HCT116 (cell line): ENCODE results near the gene ETV4. TPM values are rescaled to one million over a fixed set of nuclear protein-coding genes. Genes with fewer than 3 reads are reported as not detected.

Experiments used
- ATAC-seq: fragments of 200-7000 bp; cut with Tn5 transposase; 2 replicates; pipeline ENCODE4 v1.9.1; 2020; ENCODE audit warnings: mild to moderate bottlenecking, moderate library complexity
- BruUV-seq: library from RNA; stranded (reverse); fragments of 400-500 nt; replicated peaks from 2 replicates; lab custom pipeline; 2021; lab: Mats Ljungman, UMichigan
- CTCF ChIA-PET: fragments of 300-600 bp; sonication (Branson Sonifier 250); formaldehyde crosslinking; loops from one replicate; lab custom pipeline; 2021; ENCODE audit warnings: antibody characterized with exemption; lab: Charles Lee
- POLR2A ChIA-PET: fragments of 300-600, 350-600 bp; sonication (Branson Sonifier 250); formaldehyde crosslinking; loops from one replicate; lab custom pipeline; 2021; ENCODE audit warnings: antibody characterized with exemption; lab: Charles Lee
- RAD21 ChIA-PET, 2 experiments: fragments of 300-600 bp; sonication (Branson Sonifier 250); formaldehyde crosslinking; loops; one replicate each; lab custom pipeline; 2023; ENCODE audit warnings: low total read pairs in 2 of 2; ENCODE audit not compliant: uncharacterized antibody in 2 of 2, unreplicated experiment in 2 of 2, low non-redundant PET in 1 of 2; lab: Charles Lee
- DNase-seq: peaks from one replicate; pipeline ENCODE4 v3.0.0-alpha.2; 2010; ENCODE audit warnings: low read depth, low spot score
- H2AFZ ChIP-seq: fragments of 200-600 bp; shearing (Covaris generic), sonication (generic); 2 replicates; pipeline ENCODE4 v1.6.1; 2017; ENCODE audit warnings: low read depth, mixed run types, mixed read lengths, antibody characterized with exemption, low read length; ENCODE audit not compliant: poor library complexity, severe bottlenecking
- H3K27ac ChIP-seq: 2 replicates; pipeline ENCODE4 v1.5.1; 2012; ENCODE audit warnings: low read depth, low read length
- H3K27me3 ChIP-seq: fragments of 200-600 bp; sonication (generic); 2 replicates; pipeline ENCODE4 v1.6.1; 2016; ENCODE audit warnings: mixed run types, low read length, mixed read lengths; ENCODE audit not compliant: insufficient read depth
- H3K36me3 ChIP-seq, 2 experiments: fragments of 200-500 bp in 1 of 2; fragments of 200-600 bp in 1 of 2; sonication (Bioruptor generic) in 1 of 2; sonication (generic) in 1 of 2; 2 replicates each; pipeline versions ENCODE4 v1.5.1 to v1.6.1; 2014 to 2016; ENCODE audit warnings: low read length in 2 of 2, inconsistent platforms in 1 of 2, mixed read lengths in 1 of 2, mixed run types in 1 of 2; ENCODE audit not compliant: insufficient read depth in 2 of 2, control insufficient read depth in 1 of 2
- H3K4me1 ChIP-seq, 2 experiments: fragments of 200-600 bp in 1 of 2; sonication (generic) in 1 of 2; 2 replicates each; pipeline versions ENCODE4 v1.5.1 to v1.6.1; 2012 to 2017; ENCODE audit warnings: low read length in 2 of 2, inconsistent platforms in 1 of 2, mild to moderate bottlenecking in 1 of 2, mixed read lengths in 1 of 2, mixed run types in 1 of 2, moderate library complexity in 1 of 2; ENCODE audit not compliant: insufficient read depth in 2 of 2, control insufficient read depth in 1 of 2
- H3K4me2 ChIP-seq: fragments of 200-600 bp; sonication (generic); 2 replicates; pipeline ENCODE4 v1.6.1; 2017; ENCODE audit warnings: mixed run types, low read length, mixed read lengths
- H3K4me3 ChIP-seq, 2 experiments: fragments of 200-600 bp in 1 of 2; sonication (generic) in 1 of 2; replicated peaks in 1 of 2; 2 replicates each; pipeline ENCODE4 v1.5.1; 2011 to 2016; ENCODE audit warnings: low read length in 2 of 2, control low read depth in 1 of 2, low read depth in 1 of 2, mild to moderate bottlenecking in 1 of 2, mixed read lengths in 1 of 2, mixed run types in 1 of 2
- H3K79me2 ChIP-seq: fragments of 200-600 bp; sonication (generic); 2 replicates; pipeline ENCODE4 v1.6.1; 2017; ENCODE audit warnings: mild to moderate bottlenecking, mixed run types, low read length, moderate library complexity, mixed read lengths; ENCODE audit not compliant: insufficient read depth
- H3K9ac ChIP-seq: fragments of 200-600 bp; sonication (generic); 2 replicates; pipeline ENCODE4 v1.6.1; 2016; ENCODE audit warnings: low read length, mixed read lengths
- H3K9me2 ChIP-seq: fragments of 200-600 bp; sonication (generic), shearing (Covaris generic); 2 replicates; pipeline ENCODE4 v1.6.1; 2017; ENCODE audit warnings: mixed run types, mild to moderate bottlenecking, moderate library complexity; ENCODE audit not compliant: insufficient read depth
- H3K9me3 ChIP-seq, 2 experiments: fragments of 200-500 bp in 1 of 2; fragments of 200-600 bp in 1 of 2; sonication (Bioruptor generic) in 1 of 2; sonication (generic) in 1 of 2; 2 replicates each; pipeline ENCODE4 v1.6.1; 2014 to 2017; ENCODE audit warnings: low read length in 2 of 2, mixed read lengths in 2 of 2, inconsistent platforms in 1 of 2, low read depth in 1 of 2, mild to moderate bottlenecking in 1 of 2, mixed run types in 1 of 2, moderate library complexity in 1 of 2; ENCODE audit not compliant: control insufficient read depth in 1 of 2, insufficient read depth in 1 of 2
- H4K20me1 ChIP-seq: fragments of 200-600 bp; sonication (generic), shearing (Covaris generic); 2 replicates; pipeline ENCODE4 v1.6.1; 2017; ENCODE audit warnings: mixed run types, mild to moderate bottlenecking, moderate library complexity; ENCODE audit not compliant: insufficient read depth
- EGR1 ChIP-seq: IDR thresholded peaks from 2 replicates; pipeline ENCODE4 v1.6.1; 2012; ENCODE audit warnings: low read depth
- ELF1 ChIP-seq: IDR thresholded peaks from 2 replicates; pipeline ENCODE4 v1.6.1; 2012; ENCODE audit warnings: low read depth, borderline replicate concordance
- EZH2phosphoT487 ChIP-seq: fragments of 200-600 bp; IDR thresholded peaks from 2 replicates; pipeline ENCODE4 v1.6.1; 2018; ENCODE audit warnings: antibody characterized with exemption, borderline replicate concordance
- FOSL1 ChIP-seq: IDR thresholded peaks from 2 replicates; pipeline ENCODE4 v1.6.1; 2012; ENCODE audit warnings: low read depth
- POLR2AphosphoS5 ChIP-seq: IDR thresholded peaks from 2 replicates; pipeline ENCODE4 v1.6.1; 2011; ENCODE audit warnings: mild to moderate bottlenecking, low read depth, low read length, moderate library complexity
- SRF ChIP-seq: IDR thresholded peaks from 2 replicates; pipeline ENCODE4 v1.6.1; 2012; ENCODE audit warnings: low read depth
- ZBTB33 ChIP-seq: IDR thresholded peaks from 2 replicates; pipeline ENCODE4 v1.6.1; 2011; ENCODE audit warnings: mild to moderate bottlenecking, low read length, moderate library complexity; ENCODE audit not compliant: insufficient replicate concordance; ENCODE audit errors: extremely low read depth
- ZFX ChIP-seq: fragments of 450-650 bp; IDR thresholded peaks from 2 replicates; pipeline ENCODE4 v1.6.1; 2017
- intact Hi-C: fragments of 100-400 bp; cut with micrococcal nuclease; formaldehyde crosslinking; loops from 2 replicates; pipeline ENCODE4 v1.10.0; 2022
- total RNA-seq: library from RNA; stranded (reverse); gene quantifications from one replicate; pipeline ENCODE4 v1.2.1, GENCODE V29; 2021; ENCODE audit not compliant: unreplicated experiment

ETV4 gene
- total RNA-seq, 1 experiment from 2014 or later = 51.5 TPM

GRCh38 chr17:43546319-43547188 lies at the start of gene ETV4 (continued):
- TF ChIP-seq ZBTB33 = no peak
- peak; percentile 29; the same call in 1 of the 2 replicates for TF ChIP-seq POLR2AphosphoS5
- no peak for TF ChIP-seq ELF1
- no peak for TF ChIP-seq FOSL1
- TF ChIP-seq EZH2phosphoT487 = no peak
- TF ChIP-seq EGR1 = 0 out of 2 replicates have a peak, but pooled peaks have one; percentile 32
- TF ChIP-seq, all 23 proteins: peak for 5

- RAD21 ChIA-PET = no interaction called here
- H3K36me3 ChIP-seq = no peaks in the 10 kb centered on the region
- peaks cover 0 to 12% of the 10 kb centered on the region in 2 experiments; a peak in 1 of 4 replicates for H3K4me1 ChIP-seq
- no peaks in the 10 kb centered on the region for H4K20me1 ChIP-seq
- no peaks in the 10 kb centered on the region for H3K27me3 ChIP-seq
- H3K79me2 ChIP-seq = no peaks in the 10 kb centered on the region
- H2AFZ ChIP-seq = no peak overlapping the region
- TF ChIP-seq POLR2AphosphoS5 (no peak), ZFX (no peak), SRF (no peak)
- no peak overlapping the region for H3K4me2 ChIP-seq
- POLR2A ChIA-PET = no interaction called here
- BruUV-seq = no TSS peak
- no peak overlapping the region for H3K9ac ChIP-seq
- no peaks in the 10 kb centered on the region for H3K9me2 ChIP-seq
- H3K4me3 ChIP-seq = no peak overlapping the region
- H3K9me3 ChIP-seq = no peaks in the 10 kb centered on the region
- intact Hi-C loops = no loop called here
- no peak for ATAC-seq
- H3K27ac ChIP-seq = no peak overlapping the region
- DNase-seq = no peak
- CTCF ChIA-PET = no interaction called here
Observed at GRCh38 chr17:43595466-43595865, 49.3 kb upstream of the ETV4 start.
